ENCODE results near the gene GRIA3.

- TF ChIP-seq CTCF (conservative IDR thresholded peaks at IDR 0.05 in 1 of 2, IDR thresholded peaks at IDR 0.05 in 1 of 2; ENCODE audit: low read depth in 1 of 2, low read length in 2 of 2) (no peak), EZH2 (IDR thresholded peaks at IDR 0.05; ENCODE audit: low read length, missing control alignments) (no peak)
Observed at GRCh38 chrX:123487669-123488068, 303.6 kb downstream of the GRIA3 start.

Measured in fibroblast of lung (primary cell).